Ammon's horn (tissue), 1 donor: ENCODE results near the gene DTX1.

ENCODE experiments used
- DNase-seq: peaks from one replicate; pipeline ENCODE4 v3.0.0-alpha.2; 2016; ENCODE audit warnings: low spot score

Gene DTX1

GRCh38 chr12:113071135-113072112, 14.9 kb downstream of the DTX1 start:
- DNase-seq = peak; percentile 74

DNA sequence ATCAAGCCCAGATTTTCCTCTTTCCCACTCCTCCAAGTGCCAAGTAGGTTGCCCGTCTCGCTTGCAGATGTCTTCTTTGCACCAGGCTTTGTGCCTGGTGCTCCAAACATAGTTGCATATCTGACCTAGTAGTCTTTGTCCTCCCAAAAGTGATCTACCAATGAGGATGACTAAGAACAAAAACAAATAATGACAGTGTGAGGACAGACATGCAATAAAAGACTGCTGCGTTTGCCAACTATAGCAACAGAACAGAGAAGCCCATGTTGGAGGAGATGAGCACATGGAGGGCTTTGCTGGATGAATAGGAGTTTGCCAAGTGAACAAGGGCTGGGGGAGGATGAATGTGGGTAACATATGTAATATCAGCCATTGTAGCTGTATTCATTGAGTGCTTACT, 15.6 kb downstream of the DTX1 start:
- DNase-seq = no peak

DNA sequence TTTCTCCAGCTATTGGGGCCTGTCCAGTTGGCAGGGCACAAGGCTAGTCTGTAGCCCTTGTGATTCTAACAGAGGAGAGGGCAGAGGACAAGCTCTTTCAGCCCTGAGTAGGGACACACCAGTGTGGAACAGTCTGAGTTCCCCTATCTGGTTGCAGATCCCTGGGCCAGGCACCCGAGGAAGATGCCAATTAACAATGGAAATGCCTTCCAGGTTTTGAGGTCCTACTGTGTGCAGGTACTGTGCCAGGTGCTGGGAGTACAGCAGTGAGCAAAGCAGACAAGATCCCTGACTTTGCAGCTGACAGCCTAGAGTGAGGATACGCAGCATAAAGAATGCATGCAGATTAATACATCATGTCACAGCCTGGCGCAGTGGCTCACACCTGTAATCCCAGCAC, 17.1 kb downstream of the DTX1 start:
- DNase-seq = no peak

GRCh38 chr12:113075137-113075683, 18.7 kb downstream of the DTX1 start:
- no peak for DNase-seq

DNA sequence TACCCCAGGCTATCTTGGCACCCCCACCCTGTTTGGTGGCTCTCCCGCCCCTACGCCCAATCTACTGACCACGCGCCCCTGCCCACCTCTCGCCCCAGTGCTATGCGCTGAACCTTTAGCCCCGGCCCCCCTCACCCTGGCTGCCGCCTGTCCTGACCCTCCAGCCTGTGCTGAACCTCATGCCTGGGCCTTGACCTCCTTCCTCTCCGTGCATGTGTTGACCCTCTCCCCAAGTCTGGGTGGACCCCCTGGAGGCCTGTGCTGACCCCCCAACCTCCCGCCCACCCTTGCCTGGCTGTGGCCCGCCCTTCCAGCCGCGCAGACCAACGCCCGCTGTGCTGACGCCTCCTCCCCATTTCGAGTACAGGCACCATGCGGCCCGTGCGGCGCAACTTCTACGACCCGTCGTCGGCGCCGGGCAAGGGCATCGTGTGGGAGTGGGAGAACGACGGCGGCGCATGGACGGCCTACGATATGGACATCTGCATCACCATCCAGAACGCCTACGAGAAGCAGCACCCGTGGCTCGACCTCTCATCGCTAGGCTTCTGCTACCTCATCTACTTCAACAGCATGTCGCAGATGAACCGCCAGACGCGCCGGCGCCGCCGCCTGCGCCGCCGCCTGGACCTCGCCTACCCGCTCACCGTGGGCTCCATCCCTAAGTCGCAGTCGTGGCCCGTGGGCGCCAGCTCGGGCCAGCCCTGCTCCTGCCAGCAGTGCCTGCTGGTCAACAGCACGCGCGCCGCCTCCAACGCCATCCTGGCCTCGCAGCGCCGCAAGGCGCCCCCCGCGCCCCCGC, 20.7 kb downstream of the DTX1 start:
- no peak for DNase-seq

GRCh38 chr12:113077859-113078255, 21.3 kb downstream of the DTX1 start:
- no peak for DNase-seq

DNA sequence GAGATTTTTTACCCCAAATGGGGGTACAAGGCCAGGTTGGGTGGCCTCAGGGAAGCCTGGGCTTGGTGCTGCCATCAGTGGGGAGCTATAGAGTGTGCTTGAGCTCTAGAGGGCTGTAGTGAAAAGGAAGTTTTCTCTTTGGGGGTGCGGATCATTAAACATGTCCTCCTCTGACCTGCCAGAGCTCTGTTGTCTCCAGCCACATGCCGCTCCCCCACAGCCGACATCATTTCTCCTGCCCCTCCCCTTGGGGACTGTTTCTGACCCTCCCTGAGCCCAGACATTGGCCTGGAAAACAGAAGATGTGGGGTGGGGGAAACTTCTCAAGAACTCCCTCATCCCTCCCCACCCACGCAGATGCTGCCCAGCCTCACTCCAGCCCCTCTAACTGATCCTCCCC, 25.3 kb downstream of the DTX1 start:
- no peak for DNase-seq

DNA sequence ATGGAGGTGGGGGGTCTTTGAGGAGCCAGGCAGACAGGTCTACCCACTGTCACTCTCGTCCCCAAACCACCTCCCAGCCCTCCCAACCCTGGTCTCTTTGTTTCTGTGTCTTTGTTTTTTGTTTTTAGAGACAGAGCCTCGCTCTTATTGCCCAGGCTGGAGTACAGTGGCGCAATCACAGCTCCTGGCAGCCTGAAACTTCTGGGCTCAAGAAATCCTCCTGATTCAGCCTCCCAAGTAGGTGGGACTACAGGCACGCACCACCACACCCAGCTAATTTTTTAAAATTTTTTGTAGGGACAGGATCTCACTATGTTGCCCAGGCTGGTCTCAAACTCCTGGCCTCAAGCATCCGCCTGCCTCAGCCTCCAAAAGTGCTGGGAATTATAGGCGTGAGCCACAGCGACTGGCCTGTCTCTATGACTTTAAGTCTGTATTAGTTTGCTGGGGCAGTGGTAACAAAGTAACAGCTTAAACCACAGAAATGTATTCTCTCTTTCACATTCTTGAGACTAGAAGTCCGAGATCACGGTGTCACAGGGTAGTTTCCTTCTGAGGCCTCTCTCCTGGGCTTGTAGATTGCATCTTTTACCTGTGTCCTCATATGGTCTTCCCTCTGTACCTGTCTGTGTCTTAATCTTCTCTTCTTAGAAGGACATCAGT, 26.1 kb downstream of the DTX1 start:
- no peak for DNase-seq

- no peak for DNase-seq
Observed at GRCh38 chr12:113083863-113084435, 27.4 kb downstream of the DTX1 start.

DNA sequence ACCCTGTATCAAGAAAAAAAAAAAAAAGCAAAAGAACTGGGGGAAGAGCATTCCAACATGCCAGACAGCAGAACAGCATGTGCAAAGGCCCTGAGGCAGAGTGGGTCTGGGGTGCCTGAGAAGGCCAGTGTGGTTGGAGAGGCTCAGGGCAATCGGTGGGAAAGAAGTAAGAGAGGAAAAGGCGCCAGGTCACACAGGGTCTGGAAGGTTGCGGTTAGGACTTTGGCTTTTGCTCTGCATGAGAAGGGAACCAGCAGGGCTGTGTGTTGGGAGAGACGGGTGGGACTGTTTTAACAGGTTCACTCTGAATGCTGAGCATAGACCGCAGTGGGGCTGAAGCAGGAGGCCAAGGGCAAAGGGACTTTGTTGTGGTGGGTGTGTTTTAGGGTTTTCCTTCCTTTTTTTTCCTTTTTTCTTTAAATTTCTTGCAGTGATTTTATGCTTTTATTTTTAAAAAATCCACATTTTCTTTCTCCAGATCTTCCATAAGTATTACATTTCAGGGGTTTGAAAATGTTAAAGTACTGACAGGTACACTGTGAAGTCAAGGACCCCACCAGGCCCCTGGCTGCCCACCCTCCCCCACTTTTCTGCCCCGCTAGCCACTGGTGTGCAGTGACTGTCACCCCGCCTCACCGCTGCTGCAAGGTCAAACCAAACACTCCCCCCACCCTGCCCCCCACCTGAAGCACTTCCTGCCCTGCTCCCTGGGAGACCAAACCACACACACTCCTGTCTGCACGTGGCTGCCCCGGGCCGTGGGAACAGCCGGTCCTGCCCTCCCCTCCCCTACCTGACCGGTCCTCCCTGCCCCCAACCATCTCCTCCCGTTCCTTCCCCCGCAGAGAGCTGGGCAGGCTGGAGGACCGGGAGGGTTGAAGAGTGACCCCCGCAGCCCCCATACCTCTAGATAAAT, 30.0 kb downstream of the DTX1 start:
- no peak for DNase-seq

GRCh38 chr12:113087193-113087592, 30.7 kb downstream of the DTX1 start:
- DNase-seq = no peak

- DNase-seq = no peak
Observed at GRCh38 chr12:113088037-113088436, 31.5 kb downstream of the DTX1 start.

DNA sequence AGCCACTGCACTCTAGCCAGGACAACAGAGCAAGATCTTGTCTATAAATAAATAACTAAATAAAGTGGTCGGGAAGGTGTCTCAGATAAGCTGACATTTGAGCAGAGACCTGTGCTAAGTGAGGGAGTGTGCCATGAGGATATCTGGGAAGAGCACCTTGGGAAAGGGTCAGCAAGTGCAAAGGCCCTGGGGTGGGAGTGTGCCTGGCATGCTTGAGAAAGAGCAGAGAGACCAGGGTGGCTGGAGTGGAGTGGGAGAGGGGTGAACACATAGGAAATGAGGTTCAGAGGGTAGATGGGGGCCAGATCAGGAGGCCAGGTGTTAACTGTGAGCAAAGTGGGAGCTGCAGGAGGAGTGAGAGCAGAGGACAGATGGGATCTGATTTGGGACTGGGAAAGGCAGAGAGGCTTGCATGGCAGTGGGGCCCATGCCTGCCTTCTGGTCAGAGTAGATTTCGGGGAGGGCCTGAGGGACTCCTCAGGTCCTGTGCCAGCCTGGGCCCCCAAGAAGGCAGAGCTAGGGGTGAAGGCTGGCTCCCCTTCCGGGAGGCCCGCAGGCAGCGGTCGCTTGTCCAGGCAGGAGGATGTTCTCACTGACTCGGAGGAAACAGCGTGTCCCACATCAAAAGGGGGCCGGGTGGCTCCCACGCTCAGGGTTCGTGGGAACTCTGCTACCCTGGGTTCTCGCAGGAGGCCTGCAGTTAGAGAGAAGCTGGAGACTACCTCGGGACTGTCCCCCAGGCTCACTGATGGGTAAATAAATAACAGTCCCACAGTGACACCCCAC, 32.6 kb downstream of the DTX1 start:
- DNase-seq = no peak

DNA sequence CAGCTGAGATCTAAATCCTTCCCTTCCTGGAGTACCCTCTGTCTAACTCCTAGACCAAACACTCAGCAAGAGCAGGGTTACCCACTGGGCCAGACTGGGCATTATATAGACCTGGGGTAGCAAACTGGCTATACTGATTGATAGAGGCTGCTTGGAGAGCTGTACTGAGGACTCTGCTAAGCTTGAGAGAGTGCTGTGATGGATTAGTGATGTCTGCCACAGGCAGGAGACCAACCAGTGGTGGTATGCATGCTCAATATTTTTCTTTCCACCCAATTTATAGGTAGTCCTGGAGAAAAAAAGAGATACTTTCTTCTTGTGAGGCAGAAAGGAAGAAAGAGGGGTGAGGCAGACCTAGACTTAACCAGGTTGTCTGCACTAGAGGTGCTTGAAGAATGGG, 33.3 kb downstream of the DTX1 start:
- DNase-seq = no peak

- peak; percentile 61 for DNase-seq
Observed at GRCh38 chr12:113090740-113091139, 34.2 kb downstream of the DTX1 start.

DNA sequence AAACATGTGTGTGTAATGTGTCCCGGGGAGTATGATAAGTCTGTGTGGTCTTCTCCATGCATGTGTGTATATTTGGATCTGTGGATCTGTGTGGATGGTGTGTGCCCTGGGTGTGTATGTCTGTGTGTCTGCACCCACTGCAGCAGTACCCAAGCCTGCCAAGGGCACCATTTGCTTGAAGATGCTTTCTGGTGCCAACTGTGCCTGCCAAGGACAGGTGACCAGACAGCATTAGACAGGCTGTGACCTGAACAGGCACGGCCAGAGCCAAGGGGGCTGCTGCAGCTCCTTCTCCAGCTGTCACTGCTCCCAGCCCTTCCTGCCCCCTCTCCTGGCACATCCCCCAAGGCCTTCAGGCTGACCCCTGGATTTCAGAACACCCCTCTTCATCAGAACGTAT, 35.0 kb downstream of the DTX1 start:
- DNase-seq = no peak

DNA sequence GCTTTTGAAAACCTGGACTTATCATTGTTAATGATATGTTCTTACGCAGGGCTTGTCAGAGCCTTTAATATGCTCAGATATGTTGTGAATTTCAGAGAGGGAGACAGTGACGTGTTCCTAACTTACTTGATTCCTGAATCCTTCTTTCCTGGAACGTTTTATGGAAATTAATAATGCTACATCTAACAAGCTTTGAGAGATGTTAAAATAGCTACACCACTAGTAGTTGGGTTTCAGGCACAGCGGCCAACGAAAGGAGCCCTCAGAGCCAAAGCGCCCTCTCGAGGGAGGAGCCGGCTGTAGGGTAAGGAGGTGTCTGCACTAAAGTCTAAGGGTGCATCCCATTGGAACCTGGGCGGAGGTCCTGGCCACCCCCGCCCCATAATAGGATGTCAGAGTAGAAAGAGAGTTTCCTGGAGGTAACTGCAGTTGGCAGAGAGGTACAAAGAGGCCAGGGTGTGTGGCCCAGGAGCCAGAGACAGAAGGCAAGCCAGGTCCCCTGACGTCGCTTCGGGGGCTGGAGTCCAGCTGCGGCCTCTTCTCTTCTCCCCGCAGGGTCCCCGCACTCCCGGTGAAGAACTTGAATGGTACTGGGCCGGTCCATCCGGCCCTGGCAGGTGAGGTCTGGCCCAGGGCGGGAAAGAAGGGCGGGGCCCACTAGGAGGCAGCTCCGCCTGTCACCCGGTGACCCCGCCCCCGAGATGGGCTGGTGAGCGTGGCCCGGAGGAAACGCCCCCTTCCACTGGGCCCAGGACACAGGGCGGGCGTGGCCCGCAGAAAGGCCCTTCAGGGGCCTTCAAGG, 36.3 kb downstream of the DTX1 start:
- no peak for DNase-seq

DNA sequence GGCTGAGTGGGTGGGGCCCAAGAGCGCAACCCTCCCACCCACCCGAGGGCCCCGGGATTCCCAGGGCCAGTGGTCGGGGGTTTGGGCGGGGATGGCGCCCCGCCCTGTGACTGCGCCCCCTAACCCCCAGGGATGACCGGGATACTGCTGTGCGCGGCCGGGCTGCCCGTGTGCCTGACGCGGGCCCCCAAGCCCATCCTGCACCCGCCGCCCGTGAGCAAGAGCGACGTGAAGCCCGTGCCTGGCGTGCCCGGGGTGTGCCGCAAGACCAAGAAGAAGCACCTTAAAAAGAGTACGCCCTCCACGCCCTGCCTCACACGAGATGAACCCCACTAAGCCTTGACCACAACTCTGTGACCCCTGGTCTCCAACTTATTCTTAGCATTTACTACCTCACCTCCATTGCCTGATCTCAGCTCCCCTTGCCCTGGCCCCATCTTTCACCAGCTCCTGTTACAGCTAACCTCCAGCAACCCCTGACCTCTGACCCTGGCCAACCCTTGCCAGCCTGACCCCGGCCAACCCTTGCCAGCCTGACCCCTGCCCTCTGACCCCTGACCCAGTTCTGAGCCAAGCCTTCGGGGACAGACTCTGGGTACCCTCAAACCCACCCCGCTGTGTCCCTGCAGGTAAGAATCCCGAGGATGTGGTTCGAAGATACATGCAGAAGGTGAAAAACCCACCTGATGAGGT, 37.0 kb downstream of the DTX1 start:
- DNase-seq = no peak

DNA sequence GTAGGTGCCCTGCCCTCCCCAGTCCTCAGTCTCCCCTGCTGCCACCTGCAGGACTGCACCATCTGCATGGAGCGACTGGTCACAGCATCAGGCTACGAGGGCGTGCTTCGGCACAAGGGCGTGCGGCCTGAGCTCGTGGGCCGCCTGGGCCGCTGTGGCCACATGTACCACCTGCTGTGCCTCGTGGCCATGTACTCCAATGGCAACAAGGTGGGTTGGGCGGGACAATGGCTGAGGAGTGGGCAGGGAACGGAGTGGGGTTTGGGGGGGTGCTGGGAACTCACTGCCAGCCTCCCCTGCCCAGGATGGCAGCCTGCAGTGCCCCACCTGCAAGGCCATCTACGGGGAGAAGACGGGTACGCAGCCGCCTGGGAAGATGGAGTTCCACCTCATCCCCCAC, 38.2 kb downstream of the DTX1 start:
- DNase-seq = no peak
